Smooth muscle cell (in vitro differentiated cells): ENCODE measurements around the gene DOCK4. TPM values are rescaled to one million over a fixed set of nuclear protein-coding genes. Genes with fewer than 3 reads are reported as not detected.

Experiments
- DNase-seq: peaks from one replicate; lab custom pipeline; 2025; ENCODE audit not compliant: unreplicated experiment; lab: John Stamatoyannopoulos, UW
- H2AFZ ChIP-seq: fragments of 200-600 bp; sonication (generic); 2 replicates; pipeline ENCODE4 v1.6.0; 2016; ENCODE audit warnings: antibody characterized with exemption, low read depth, mild to moderate bottlenecking
- H3F3A ChIP-seq: fragments of 200-600 bp; sonication (generic); 2 replicates; pipeline ENCODE4 v1.6.0; 2017; ENCODE audit warnings: antibody characterized with exemption, low read depth
- H3K27ac ChIP-seq: fragments of 200-600 bp; sonication (generic); 2 replicates; pipeline ENCODE4 v1.5.1; 2016; ENCODE audit warnings: low read depth, mild to moderate bottlenecking
- H3K27me3 ChIP-seq: fragments of 200-600 bp; sonication (generic); 2 replicates; pipeline ENCODE4 v1.6.1; 2016; ENCODE audit warnings: low read depth, mild to moderate bottlenecking
- H3K36me3 ChIP-seq: fragments of 200-600 bp; sonication (generic); 2 replicates; pipeline ENCODE4 v1.5.1; 2016; ENCODE audit warnings: low read depth
- H3K4me1 ChIP-seq: fragments of 200-600 bp; sonication (generic); 2 replicates; pipeline ENCODE4 v1.5.1; 2016; ENCODE audit warnings: low read depth
- H3K4me2 ChIP-seq: fragments of 200-600 bp; sonication (generic); 2 replicates; pipeline ENCODE4 v1.6.0; 2016; ENCODE audit warnings: mild to moderate bottlenecking
- H3K4me3 ChIP-seq: fragments of 200-600 bp; sonication (generic); 2 replicates; pipeline ENCODE4 v1.5.1; 2016; ENCODE audit warnings: mild to moderate bottlenecking
- H3K79me2 ChIP-seq: fragments of 200-600 bp; sonication (generic); 2 replicates; pipeline ENCODE4 v1.6.0; 2016; ENCODE audit warnings: low read depth, mild to moderate bottlenecking
- H3K9ac ChIP-seq: fragments of 200-600 bp; sonication (generic); 2 replicates; pipeline ENCODE4 v1.6.0; 2016; ENCODE audit warnings: low read depth
- H3K9me3 ChIP-seq: fragments of 200-600 bp; sonication (generic); replicated peaks from 2 replicates; pipeline ENCODE4 v1.5.1; 2016; ENCODE audit warnings: low read depth
- H4K20me1 ChIP-seq: fragments of 200-600 bp; sonication (generic); 2 replicates; pipeline ENCODE4 v1.6.0; 2016; ENCODE audit warnings: low read depth
- WGBS: methylation state at CpG from one replicate; pipeline ENCODE4 v1.1.7; 2016; ENCODE audit warnings: low lambda C conversion rate; 5-methylcytosine and 5-hydroxymethylcytosine counted together
- polyA plus RNA-seq: library from polyadenylated mRNA; unstranded; fragments of >200 nt; fragmentation: Nextera tagmentation; extraction: Ambion mirVana; gene quantifications from 2 replicates; pipeline ENCODE4 v1.2.1, GENCODE V29; 2016
- total RNA-seq: library from RNA; depleted of rRNA; stranded (reverse); fragments of >200 nt; gene quantifications from 2 replicates; pipeline ENCODE4 v1.2.3, GENCODE V29; 2014
- TF ChIP-seq, protein P1 (sequence below): fragments of 200-600 bp; sonication (generic); IDR thresholded peaks from 2 replicates; pipeline ENCODE4 v1.5.1; 2017; ENCODE audit warnings: borderline replicate concordance, mild to moderate bottlenecking, antibody characterized with exemption; ENCODE audit not compliant: insufficient read depth, poor library complexity, severe bottlenecking

The DOCK4 gene
- total and polyA plus RNA-seq, 2 experiments from 2014 or later = 7.4 to 20.5 TPM

DNA sequence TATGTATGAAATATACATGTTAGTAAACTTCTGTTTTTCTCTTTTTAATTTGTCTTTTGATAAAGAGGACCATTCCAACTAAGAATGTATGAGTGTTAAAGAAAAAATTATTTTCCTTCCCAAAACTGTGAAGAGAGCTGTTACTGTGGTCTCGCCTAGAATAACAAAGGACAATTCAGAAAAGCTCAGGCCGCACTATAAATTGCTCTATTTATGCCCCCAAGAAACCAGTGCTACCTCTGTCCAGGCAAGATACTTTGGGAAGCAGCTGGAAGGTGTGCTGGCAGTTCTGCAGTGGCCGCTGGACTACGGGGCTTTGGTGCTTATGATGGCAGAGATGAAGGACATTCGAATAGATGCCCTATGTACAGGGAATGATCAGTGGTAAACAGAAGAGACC is 252.1 kb downstream of the DOCK4 start:
- TF ChIP-seq, protein P1, sequence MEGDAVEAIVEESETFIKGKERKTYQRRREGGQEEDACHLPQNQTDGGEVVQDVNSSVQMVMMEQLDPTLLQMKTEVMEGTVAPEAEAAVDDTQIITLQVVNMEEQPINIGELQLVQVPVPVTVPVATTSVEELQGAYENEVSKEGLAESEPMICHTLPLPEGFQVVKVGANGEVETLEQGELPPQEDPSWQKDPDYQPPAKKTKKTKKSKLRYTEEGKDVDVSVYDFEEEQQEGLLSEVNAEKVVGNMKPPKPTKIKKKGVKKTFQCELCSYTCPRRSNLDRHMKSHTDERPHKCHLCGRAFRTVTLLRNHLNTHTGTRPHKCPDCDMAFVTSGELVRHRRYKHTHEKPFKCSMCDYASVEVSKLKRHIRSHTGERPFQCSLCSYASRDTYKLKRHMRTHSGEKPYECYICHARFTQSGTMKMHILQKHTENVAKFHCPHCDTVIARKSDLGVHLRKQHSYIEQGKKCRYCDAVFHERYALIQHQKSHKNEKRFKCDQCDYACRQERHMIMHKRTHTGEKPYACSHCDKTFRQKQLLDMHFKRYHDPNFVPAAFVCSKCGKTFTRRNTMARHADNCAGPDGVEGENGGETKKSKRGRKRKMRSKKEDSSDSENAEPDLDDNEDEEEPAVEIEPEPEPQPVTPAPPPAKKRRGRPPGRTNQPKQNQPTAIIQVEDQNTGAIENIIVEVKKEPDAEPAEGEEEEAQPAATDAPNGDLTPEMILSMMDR = no peak
- Histone ChIP-seq H2AFZ (no peak overlapping the region), H4K20me1 (no peaks in the 10 kb centered on the region), H3F3A (peaks cover 4% of the 10 kb centered on the region), H3K27me3 (no peaks in the 10 kb centered on the region), H3K9ac (no peak overlapping the region), H3K4me3 (no peak overlapping the region), H3K9me3 (no peaks in the 10 kb centered on the region), H3K4me1 (peaks cover 7% of the 10 kb centered on the region), H3K79me2 (no peaks in the 10 kb centered on the region), H3K4me2 (no peak overlapping the region), H3K36me3 (no peaks in the 10 kb centered on the region), H3K27ac (no peak overlapping the region)
- DNase-seq = no peak
- 96% methylated on average over 5 of the region's 5 CpGs for WGBS

DNA sequence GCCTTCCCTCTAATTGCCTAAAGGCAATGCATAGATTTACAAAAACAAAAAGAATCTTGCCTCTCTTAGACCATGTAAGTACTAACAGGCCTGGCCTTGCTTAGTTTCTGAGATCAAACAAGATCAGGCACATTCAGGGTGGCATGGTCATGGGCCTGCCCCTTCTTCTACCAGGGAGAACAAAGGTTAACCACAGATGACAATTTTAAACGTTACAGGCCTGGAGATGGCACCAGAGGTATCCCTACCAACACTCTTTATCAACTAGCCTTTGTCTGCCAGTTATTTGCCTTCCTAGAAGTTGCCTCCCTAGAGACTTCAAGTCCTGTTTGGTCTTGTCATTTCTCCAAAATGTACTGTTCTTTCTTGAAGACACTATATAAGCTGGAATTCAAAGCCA is 252.6 kb downstream of the DOCK4 start:
- TF ChIP-seq, protein P1 = no peak
- no peak overlapping the region for H3K4me2 ChIP-seq
- H3K27ac ChIP-seq = no peak overlapping the region
- no peak for DNase-seq
- no peaks in the 10 kb centered on the region for H3K36me3 ChIP-seq
- H2AFZ ChIP-seq = no peak overlapping the region
- peaks cover 4% of the 10 kb centered on the region for H3F3A ChIP-seq
- no peaks in the 10 kb centered on the region for H3K79me2 ChIP-seq
- no peak overlapping the region for H3K9ac ChIP-seq
- no peak overlapping the region for H3K4me3 ChIP-seq
- H4K20me1 ChIP-seq = no peaks in the 10 kb centered on the region
- peaks cover 7% of the 10 kb centered on the region for H3K4me1 ChIP-seq
- no peaks in the 10 kb centered on the region for H3K9me3 ChIP-seq
- H3K27me3 ChIP-seq = no peaks in the 10 kb centered on the region
- WGBS = 0% methylated on average over 1 of the region's 1 CpG

DNA sequence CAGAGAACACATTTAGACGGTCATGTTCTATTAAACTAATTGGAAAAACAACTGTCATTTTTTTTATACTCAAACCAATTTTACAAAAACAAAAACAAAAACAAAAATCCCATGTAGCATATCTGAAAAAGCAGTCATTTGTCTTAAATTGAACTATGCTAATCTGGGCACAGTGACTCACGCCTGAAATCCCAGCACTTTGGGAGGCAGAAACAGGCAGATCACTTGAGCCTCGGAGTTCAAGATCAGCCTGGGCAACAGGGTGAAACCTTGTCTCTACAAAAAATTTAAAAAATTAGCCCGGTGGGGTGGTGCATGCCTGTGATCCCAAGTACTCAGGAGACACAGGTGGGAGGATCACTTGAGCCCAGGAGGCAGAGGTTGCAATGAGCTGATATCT is 253.4 kb downstream of the DOCK4 start:
- WGBS = 47% methylated on average over 4 of the region's 4 CpGs
- H3K27me3 ChIP-seq = no peaks in the 10 kb centered on the region
- H3K4me3 ChIP-seq = no peak overlapping the region
- peaks cover 4% of the 10 kb centered on the region for H3F3A ChIP-seq
- no peaks in the 10 kb centered on the region for H3K79me2 ChIP-seq
- DNase-seq = no peak
- H3K9ac ChIP-seq = no peak overlapping the region
- H3K27ac ChIP-seq = peak overlapping the region; percentile 4
- no peaks in the 10 kb centered on the region for H4K20me1 ChIP-seq
- H3K4me2 ChIP-seq = no peak overlapping the region
- no peaks in the 10 kb centered on the region for H3K36me3 ChIP-seq
- H3K4me1 ChIP-seq = peaks cover 7% of the 10 kb centered on the region
- H3K9me3 ChIP-seq = no peaks in the 10 kb centered on the region
- TF ChIP-seq, protein P1 = no peak
- H2AFZ ChIP-seq = no peak overlapping the region

DNA sequence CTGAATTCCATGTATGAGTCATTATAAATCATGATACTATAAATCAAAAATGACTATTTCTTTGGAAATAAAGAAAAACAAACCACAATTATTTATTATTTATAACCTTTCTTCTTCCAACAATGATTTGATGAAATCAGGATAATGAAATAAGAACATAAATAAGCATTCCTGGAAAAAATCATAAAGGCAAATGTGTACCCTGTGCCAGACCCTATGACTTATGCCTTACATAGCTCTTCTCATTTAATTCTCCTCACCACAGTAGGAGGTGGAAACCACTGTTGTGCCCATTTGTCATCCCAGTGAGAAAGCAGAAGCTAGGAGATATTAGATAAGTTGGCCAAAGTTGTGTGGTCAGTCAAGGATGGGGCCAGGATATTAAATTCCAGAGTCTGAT is 255.1 kb downstream of the DOCK4 start:
- H3K4me3 ChIP-seq = no peak overlapping the region
- no peak for DNase-seq
- H3K4me2 ChIP-seq = no peak overlapping the region
- H3K9ac ChIP-seq = no peak overlapping the region
- TF ChIP-seq, protein P1 = no peak
- H3K27me3 ChIP-seq = no peaks in the 10 kb centered on the region
- no peaks in the 10 kb centered on the region for H3K36me3 ChIP-seq
- H3K79me2 ChIP-seq = no peaks in the 10 kb centered on the region
- no peaks in the 10 kb centered on the region for H3K9me3 ChIP-seq
- H4K20me1 ChIP-seq = no peaks in the 10 kb centered on the region
- H3F3A ChIP-seq = no peaks in the 10 kb centered on the region
- H3K27ac ChIP-seq = no peak overlapping the region
- no peak overlapping the region for H2AFZ ChIP-seq
- H3K4me1 ChIP-seq = peaks cover 7% of the 10 kb centered on the region
